HG02763 (cell line): Measurements from ENCODE around the gene FNDC7.
"Not testable (repeated sequence)": the region's sequence is repeated elsewhere in the genome, so short reads cannot be mapped to it uniquely, and the experiment has no call there.

Experiments used
- ATAC-seq: cut with Tn5 transposase; IDR thresholded peaks from one replicate; pipeline ENCODE4 v1.9.1; 2021; ENCODE audit warnings: mild to moderate bottlenecking, moderate library complexity; ENCODE audit not compliant: unreplicated experiment

FNDC7 gene

GRCh38 chr1:108734171-108734865 is 21.6 kb downstream of the FNDC7 start:
- no peak for ATAC-seq

DNA sequence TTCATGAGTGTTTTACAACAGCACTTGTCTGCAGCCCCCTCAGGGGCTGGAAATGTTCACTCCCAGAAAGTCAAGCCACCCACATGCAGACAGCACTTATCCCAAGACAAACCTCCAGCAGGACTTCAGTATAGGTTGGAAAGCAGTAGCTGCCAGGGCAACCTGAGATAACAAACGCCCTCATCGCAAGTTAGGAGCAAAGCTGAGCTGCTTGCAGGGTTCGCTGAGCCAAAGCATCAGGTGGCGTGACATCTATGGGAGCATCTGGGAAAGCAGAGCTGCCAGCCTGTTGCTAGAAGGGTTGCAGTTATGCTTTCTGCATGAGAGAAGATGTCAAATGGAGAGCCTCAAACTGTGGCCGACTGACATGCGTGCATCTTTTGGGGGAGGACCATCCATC is 29.5 kb downstream of the FNDC7 start:
- no peak for ATAC-seq

DNA sequence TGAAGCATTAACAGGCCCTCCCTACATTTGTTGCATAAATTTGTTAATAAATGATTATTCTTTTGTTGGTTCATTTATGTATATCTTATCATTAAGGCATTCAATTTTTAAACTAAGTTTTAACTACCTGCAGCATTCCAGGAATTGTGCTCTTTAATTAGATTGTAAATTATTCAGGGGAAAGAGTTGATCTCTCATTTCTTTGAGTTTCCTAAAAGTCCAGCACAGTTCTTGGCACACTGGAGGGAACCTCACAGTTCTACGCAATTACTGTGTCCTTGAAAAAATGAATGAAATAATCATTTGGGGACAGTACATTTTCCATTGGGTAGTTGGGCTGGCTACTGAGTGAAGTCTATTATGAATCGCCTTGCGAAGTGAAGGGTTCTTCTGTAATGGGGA is 33.3 kb downstream of the FNDC7 start:
- no peak for ATAC-seq

DNA sequence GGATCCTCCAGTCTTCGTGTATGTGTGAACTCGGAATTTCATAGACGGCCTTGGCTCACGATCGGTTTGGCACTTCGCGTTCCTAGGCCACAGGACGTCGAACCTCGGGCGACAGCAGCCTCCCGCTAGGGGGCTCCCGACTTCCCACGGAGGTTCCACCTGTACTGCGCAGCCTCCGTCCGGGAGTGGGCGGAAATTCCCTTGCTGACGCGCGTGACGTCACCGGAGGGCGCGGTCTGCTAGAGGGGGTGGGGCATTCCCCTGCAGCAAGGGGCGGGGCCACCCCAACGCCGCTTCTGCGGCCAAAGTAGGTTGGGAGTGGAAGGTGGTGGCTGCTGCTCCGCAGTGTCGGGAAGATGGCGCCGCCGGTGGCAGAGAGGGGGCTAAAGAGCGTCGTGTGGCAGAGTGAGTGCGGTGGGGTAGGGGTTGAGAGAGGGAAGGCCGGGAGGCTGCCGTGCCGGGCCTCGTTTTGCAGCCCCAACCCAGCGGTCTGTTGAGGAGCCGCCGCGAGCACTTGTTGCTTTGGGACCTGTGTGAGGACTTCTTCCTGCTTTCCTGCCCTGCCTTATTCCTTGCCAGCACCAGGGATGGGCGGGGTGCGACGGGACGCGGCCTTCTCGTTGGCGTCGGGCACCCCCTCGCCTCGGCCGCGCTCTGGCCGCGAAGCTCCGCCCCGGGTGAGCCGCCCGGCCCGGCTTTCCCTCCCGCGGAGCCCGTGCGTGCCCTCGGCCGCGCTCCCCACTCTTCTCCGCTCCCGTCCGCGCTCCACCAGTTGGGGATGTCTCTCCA is 33.9 kb downstream of the FNDC7 start, which contains the start of gene STXBP3:
Gene STXBP3, plus strand, starts transcription at position 293 of the 789 bp plus-strand sequence. Its CDS starts 64 bp downstream, at position 357.
- ATAC-seq, result peak; percentile 93

GRCh38 chr1:108747171-108747850 is 34.6 kb downstream of the FNDC7 start:
- peak; percentile 16 for ATAC-seq

DNA sequence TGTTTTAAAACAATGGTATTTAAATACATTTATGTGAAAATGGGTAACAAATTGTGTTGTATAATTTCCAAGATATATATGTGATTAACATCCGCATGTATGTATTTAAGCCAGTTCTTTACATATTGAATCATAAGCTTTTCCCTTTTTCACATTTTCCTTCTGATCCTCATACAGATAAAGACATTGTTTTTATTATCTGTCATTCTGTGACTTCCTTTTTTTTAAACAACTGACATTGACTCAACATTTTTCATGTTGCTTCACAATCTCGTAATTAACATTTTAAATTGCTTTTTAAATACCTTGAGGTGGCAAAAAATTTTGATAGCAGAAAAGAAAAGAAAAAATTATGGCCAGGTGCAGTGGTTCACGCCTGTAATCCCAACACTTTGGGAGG is 35.2 kb downstream of the FNDC7 start:
- ATAC-seq, result no peak

- ATAC-seq, result no peak
Measured at GRCh38 chr1:108749081-108749480, 36.4 kb downstream of the FNDC7 start.

DNA sequence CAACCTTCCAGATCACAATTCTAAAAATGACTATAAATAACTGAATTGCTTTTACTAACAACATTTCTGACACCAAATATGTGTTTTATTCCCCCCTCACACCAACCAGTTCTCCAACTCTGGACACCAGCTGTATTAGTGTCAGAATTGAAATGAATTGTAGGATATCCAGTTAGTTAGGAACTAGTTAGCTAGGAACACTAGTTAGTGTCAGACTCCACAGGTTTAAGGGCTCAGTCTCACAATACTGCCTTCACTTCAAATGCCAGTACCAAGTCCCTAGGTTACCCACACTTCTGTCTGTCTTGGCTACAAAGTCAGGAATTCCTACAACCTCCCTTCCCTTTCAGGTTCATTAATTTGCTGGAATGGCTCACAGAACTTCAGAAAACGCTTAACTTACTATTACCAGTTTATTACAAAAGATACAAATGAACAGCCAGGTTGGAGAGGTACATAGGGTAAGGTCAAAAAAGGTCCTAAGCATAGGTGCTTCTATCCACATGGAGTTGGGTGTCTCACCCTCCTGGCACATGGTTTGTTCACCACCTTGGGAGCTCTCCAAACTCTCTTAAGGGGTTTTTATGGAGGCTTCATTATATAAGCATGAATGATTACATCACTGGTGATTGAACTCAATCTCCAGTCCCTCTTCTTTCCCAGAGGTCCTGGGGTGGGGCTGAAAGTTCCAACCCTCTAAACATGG is 37.9 kb downstream of the FNDC7 start:
- no peak for ATAC-seq

GRCh38 chr1:108753363-108753762 is 40.7 kb downstream of the FNDC7 start:
- no peak for ATAC-seq

GRCh38 chr1:108758796-108759195 is 46.1 kb downstream of the FNDC7 start:
- no peak for ATAC-seq

- ATAC-seq, result no peak
Measured at GRCh38 chr1:108767115-108767514, 54.4 kb downstream of the FNDC7 start.

DNA sequence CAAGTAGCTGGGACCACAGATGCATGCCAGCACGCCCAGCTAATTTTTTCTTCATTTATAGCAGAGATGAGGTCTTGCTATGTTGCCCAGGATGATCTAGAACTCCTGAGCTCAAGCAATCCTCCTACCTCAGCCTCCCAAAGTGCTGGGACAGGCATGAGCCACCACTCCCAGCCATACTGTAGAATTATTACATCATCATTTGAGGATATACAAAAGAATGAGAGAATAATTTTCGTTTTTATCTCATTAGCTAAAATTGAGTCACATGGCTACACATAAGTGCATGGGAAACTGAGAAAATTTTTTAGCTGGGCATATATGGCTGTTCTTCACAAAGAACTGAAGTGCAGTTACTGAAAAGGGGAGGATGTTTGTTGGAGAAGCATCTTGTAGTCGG is 55.0 kb downstream of the FNDC7 start:
- no peak for ATAC-seq

DNA sequence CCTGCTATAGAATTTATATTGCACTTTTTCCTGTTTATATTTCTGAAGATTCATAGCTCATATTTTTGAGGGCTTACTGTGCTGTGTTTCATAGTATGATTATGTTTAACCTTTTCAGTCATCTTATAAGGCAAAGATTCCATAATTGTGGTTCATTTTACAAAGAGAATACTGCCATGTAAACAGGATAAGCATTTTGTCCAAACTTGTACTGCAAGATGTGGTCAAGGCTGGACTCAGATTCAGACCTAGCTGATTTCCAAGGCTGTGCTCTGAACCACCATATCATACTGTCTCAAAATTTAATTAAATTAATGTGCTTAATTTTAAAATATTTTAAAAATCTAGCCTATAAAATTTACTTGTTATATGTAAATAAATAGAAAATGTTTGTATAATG is 65.1 kb downstream of the FNDC7 start:
- ATAC-seq, result no peak

DNA sequence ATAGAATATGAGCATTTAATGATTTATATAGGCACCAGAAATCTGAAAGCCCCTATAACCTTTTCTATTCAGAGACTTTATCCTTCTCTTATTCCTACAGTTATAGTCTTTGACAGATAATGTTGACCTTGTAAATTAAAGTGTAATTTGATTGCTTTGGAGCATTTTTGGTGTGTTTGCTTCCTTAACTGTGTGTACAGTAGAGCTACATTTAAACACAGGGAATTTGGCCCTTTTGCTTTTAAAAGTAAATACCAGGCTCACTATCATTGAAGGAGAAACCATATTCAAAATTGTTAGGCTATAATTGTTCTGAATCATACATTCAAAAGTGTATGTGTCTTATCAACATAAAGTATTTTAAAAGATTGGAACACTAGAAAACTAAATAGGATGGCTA is 66.7 kb downstream of the FNDC7 start:
- ATAC-seq, result no peak

- no peak for ATAC-seq
Measured at GRCh38 chr1:108780937-108781574, 68.3 kb downstream of the FNDC7 start.

DNA sequence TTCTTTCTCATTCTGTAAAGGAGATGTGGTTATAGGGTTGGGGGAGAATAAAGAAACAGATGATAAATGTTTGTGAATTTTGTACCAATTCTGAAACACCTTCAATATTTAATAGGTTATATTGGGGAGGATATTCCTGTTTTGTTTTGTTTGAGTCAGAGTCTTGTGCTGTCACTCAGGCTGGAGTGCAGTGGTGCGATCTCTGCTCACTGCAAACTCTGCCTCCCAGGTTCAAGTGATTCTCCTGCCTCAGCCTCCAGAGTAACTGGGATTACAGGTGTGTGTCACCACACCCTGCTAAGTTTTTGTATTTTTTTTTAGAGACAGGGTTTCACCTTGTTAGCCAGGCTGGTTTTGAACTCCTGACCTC is 68.9 kb downstream of the FNDC7 start:
- ATAC-seq, result not testable (repeated sequence)

- ATAC-seq, result no peak
Measured at GRCh38 chr1:108785264-108785663, 72.6 kb downstream of the FNDC7 start.

- no peak for ATAC-seq
Measured at GRCh38 chr1:108785880-108786279, 73.2 kb downstream of the FNDC7 start.

DNA sequence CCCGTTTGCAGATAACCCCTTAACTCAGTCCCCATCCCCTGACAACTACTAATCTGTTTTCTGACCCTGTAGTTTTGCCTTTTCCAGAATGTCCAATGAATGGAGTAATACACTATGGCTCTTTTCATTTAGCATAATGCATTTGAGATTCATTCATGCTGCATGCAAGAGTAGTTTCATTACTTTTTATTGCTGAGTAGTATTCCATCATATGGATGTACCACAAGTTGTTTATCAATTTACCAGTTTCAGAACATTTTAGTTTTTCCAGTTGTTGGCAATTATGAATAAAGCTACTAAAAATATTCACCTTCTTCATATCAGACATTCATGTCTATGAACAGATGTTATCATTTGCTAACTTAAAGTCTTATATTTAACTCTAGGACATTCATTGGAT is 79.1 kb downstream of the FNDC7 start:
- no peak for ATAC-seq
